ENCODE data around the gene EIF4E.

Gene EIF4E, protein sequence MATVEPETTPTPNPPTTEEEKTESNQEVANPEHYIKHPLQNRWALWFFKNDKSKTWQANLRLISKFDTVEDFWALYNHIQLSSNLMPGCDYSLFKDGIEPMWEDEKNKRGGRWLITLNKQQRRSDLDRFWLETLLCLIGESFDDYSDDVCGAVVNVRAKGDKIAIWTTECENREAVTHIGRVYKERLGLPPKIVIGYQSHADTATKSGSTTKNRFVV

DNA sequence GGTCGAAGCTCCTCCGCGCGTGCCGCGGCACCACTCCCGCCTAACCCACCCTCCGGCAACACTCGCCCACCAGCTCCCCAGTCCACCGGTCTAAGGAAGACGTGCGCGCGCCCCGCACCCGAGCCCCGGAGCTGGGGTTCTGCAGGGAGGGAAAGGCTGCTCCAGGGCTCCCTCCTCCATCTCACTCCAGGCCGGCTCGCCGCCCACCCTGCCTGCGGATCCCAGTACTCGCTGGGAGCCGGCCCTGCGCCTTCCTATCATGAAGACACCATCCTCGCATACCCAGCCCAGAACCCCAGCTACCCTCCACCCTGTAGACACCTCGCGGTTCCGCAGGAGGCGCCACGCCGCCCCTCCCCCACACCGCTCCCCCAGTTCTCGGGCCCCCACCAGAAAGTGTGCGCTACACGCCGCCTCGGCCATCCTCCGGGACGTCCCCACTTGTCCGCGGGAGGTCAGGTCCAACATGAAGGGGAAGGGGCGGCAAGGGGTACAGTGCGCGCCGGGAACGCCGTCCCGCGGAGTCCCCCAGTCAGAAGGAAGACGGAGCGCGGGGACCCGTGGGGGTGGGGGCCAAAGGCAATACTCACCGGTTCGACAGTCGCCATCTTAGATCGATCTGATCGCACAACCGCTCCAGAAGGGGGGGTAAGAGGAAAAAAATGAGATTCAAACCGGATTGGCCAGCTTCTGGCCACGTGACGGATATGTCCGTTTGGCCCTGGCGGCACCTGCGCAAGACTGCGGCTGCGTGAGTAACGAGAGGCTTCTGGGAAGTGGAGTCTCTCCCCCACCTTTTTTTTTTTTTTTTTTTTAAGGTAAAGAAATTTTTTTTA lies at the start of gene EIF4E:
EIF4E (minus strand) TSS at position 629 of the 836 bp plus-strand sequence; CDS start at position 608, 21 bp downstream.
- H3K4me3 Mint-ChIP-seq = peak within 1 kb of the TSS; percentile 94
- no peaks in the 10 kb centered on the region for H3K9me3 Mint-ChIP-seq
- H3K27me3 Mint-ChIP-seq = no peaks in the 10 kb centered on the region
- peak; percentile 76 for ATAC-seq (ENCODE audit: low read depth)
- DNase-seq (ENCODE audit: low spot score in 2 of 2) = peak; percentile 94
- H3K4me1 Mint-ChIP-seq = peaks cover 25% of the 10 kb centered on the region
- H3K36me3 Mint-ChIP-seq = peaks cover 4% of the 10 kb centered on the region
- peak within 1 kb of the TSS; percentile 90 for H3K27ac Mint-ChIP-seq

DNA sequence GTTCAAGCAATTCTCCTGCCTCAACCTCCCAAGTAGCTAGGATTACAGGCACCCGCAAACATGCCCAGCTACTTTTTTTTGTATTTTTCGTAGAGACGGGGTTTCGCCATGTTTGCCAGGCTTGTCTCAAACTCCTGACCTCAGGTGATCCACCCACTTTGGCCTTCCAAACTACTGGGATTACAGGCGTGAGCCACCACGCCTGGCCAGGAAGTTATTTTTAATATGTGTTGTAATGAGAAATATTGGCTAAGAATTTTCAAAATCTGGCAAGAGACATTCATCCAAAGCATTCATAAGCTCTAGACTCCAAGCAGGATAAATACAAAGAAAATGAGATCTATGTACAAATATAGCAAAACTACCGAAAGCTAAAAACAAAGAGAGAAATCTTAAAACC lies 48.6 kb upstream of the EIF4E start:
- H3K4me3 Mint-ChIP-seq = no peak overlapping the region
- H3K4me1 Mint-ChIP-seq = no peaks in the 10 kb centered on the region
- H3K36me3 Mint-ChIP-seq = no peaks in the 10 kb centered on the region
- H3K27ac Mint-ChIP-seq = no peak overlapping the region
- no peak for DNase-seq (ENCODE audit: low spot score in 2 of 2)
- no peak for ATAC-seq (ENCODE audit: low read depth)
- H3K27me3 Mint-ChIP-seq = no peaks in the 10 kb centered on the region
- H3K9me3 Mint-ChIP-seq = no peaks in the 10 kb centered on the region

DNA sequence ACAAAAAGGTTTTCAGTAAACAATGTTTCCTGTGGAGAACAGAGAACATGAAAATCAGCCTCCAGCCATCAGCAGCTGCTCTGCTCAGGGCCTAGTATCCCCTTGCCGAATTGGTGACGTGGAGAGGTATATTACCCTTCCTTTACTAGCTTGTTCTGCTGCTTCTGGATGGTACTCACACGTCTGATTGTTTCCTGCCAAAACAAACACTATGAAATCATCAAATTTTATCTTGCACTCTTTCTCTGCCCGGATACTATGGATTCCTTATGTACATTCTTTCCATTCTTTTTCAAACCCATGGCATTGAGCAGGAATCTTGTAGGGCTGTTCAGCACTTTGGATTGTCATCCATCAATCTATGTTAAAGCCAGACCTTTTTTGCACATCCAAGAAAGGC lies 47.8 kb upstream of the EIF4E start:
- H3K4me1 Mint-ChIP-seq = no peaks in the 10 kb centered on the region
- DNase-seq (ENCODE audit: low spot score in 2 of 2) (no peak), ATAC-seq (ENCODE audit: low read depth) (no peak)
- H3K27ac Mint-ChIP-seq = no peak overlapping the region
- H3K9me3 Mint-ChIP-seq = no peaks in the 10 kb centered on the region
- no peak overlapping the region for H3K4me3 Mint-ChIP-seq
- no peaks in the 10 kb centered on the region for H3K36me3 Mint-ChIP-seq
- no peaks in the 10 kb centered on the region for H3K27me3 Mint-ChIP-seq

DNA sequence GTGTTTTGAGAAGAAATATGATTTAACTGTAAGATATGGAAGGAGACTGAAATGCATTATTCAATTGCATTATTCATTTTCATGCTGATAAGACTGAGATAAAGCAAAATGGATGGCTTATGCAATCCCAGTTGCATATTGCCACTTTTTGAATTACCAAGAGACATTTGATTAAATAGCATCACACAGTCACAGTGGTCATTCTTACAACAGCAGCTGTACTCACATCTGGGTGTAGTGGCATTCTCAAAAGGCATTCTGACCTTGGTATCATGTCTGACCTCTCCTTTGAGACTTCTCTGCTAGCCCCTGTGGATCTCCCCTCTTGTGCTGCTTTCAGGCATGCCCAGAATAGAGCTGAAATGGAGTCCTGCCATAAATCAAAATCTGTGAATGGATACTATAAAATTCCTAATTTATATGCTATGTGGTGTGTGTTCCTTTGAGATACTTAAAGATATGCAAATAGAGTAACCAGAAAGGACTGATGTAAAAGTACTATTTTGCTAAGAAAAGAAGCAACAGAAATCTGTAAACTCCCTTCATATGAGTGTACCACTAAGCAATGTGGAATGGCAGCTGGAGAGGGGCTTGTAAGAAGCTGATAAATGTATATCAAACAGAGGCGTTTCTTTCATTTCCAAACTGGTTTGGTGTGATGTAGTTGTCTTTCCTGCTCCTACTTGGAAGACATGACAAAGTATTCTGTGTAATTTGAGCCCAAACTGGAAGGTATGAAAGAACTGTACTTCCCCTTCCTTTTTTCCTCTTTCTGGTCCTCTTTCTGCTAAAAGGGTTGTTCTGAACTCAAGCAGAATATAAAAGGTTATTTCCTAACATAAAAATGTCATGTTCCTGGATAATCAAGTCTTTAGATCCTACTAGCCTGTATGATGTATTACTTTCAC lies 41.2 kb upstream of the EIF4E start:
- Mint-ChIP-seq H3K27ac (no peak overlapping the region), H3K4me3 (no peak overlapping the region), H3K9me3 (no peaks in the 10 kb centered on the region), H3K36me3 (no peaks in the 10 kb centered on the region), H3K4me1 (peaks cover 6% of the 10 kb centered on the region), H3K27me3 (peaks cover 2% of the 10 kb centered on the region)
- no peak for ATAC-seq (ENCODE audit: low read depth)
- DNase-seq (ENCODE audit: low spot score in 2 of 2) = no peak

DNA sequence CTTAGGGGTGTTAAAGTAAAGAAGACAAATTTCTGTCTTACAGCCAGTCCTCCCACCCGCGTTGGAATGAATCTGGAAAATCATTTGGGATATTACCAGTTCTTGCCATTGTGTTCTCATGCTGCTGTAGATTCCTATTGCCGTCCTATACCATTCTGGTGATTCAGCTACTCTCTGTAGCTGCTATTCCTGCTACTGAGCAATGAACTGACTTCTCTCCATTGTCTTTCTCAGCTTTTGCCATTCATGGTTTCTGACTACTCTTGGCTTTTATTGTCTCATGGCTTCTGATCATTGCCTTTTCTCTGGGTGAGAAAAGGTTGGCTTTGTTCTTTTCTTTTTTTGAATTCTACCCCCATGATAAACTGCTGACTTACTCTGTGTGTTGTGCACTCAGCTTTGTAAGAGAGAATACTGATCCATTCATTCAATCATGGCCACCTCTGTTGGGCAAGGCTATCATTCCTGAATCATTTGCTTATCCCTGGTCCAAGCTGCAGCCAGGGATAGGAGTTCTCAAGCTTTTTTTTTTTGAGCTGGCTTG lies 38.9 kb upstream of the EIF4E start:
- H3K27me3 Mint-ChIP-seq = peaks cover 6% of the 10 kb centered on the region
- H3K4me1 Mint-ChIP-seq = peaks cover 6% of the 10 kb centered on the region
- DNase-seq (ENCODE audit: low spot score in 2 of 2) = no peak
- no peak overlapping the region for H3K27ac Mint-ChIP-seq
- ATAC-seq (ENCODE audit: low read depth) = no peak
- peaks cover 1% of the 10 kb centered on the region for H3K9me3 Mint-ChIP-seq
- no peak overlapping the region for H3K4me3 Mint-ChIP-seq
- peaks cover 1% of the 10 kb centered on the region for H3K36me3 Mint-ChIP-seq

DNA sequence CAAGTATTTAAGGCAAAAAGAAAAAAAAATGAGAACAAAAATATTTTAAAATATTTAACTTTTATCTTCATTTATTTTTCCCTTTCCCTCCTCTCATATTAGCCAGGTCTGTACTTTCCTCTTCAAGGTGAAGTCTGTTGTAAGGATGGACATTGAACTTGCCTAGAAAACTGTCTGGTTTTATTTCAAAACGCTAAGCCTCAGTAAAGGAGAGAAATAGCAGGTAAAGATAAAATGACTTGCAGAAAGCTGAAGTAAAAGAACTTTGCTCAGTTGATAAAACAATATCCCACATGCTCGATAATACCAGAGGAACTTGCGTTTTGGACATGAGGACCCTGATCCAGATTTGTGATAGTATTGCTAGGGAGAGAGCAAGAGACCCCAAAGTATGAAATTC lies 38.0 kb upstream of the EIF4E start:
- ATAC-seq (ENCODE audit: low read depth) (no peak), DNase-seq (ENCODE audit: low spot score in 2 of 2) (no peak)
- peaks cover 6% of the 10 kb centered on the region for H3K4me1 Mint-ChIP-seq
- H3K27ac Mint-ChIP-seq = no peak overlapping the region
- H3K27me3 Mint-ChIP-seq = peaks cover 6% of the 10 kb centered on the region
- peaks cover 1% of the 10 kb centered on the region for H3K9me3 Mint-ChIP-seq
- H3K4me3 Mint-ChIP-seq = no peak overlapping the region
- peaks cover 1% of the 10 kb centered on the region for H3K36me3 Mint-ChIP-seq

DNA sequence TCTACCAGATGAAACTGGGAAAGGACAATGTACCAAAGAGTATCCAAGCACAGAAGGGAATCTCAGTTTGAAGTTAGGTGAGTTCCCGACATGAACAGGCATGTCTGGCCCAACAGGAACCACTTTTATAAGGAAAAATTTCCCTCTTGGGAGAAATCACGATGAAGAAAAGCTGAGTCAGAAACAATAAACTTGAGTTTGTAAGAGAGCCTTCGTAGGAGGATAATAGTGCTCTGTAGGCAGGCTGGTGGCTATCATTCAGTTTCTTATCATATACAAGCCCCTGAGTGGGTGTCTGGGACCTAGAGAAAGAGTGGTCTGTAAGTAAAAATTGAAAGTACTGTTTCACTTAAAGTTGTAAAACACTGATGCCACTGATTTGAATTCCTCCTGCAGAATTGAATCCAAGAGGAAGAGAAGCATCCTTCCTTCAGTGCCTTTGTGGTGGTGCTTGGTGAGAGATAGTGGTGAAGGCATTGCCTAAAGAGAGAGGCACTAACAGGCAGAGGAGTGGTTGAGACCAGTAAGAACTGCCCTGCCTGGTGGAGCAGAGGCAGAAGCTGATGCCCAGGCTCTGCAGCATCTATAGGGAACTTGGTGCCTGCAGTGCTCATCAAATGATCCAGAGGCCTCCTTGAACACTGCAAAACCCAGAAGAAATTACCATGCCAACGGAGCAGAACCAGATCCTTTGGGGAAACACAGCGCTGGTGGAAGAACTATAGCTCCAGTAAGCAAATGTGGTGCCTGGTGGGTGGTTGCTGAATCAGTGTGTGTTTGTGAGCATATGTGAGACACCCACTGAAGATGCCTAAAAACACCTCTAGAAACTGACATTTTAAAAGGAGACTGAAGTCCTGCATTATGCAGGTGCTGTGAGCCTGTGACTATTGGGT lies 34.9 kb upstream of the EIF4E start:
- Mint-ChIP-seq H3K27me3 (peaks cover 8% of the 10 kb centered on the region), H3K4me3 (no peak overlapping the region), H3K4me1 (no peaks in the 10 kb centered on the region), H3K36me3 (peaks cover 1% of the 10 kb centered on the region), H3K9me3 (peaks cover 1% of the 10 kb centered on the region), H3K27ac (no peak overlapping the region)
- DNase-seq (ENCODE audit: low spot score in 2 of 2) (no peak), ATAC-seq (ENCODE audit: low read depth) (no peak)

DNA sequence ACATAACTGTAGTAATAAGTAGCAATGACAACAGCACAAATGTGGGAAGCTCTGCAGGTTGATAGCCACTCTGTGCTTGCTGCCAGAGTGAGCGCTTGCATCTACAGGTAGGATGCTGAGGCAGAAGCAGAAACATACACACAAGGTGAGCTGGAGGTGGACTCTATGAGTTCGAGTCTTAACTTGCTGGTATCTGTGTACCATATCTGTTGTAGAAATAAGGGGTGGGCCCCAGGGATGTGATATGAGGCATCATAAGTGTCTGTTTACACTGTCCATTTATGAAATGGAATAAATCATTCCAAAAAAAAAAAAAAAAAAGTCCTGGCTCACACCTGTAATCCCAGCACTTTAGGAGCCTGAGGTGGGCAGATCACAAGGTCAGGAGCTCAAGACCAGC lies 32.8 kb upstream of the EIF4E start:
- ATAC-seq (ENCODE audit: low read depth) (no peak), DNase-seq (ENCODE audit: low spot score in 2 of 2) (no peak)
- Mint-ChIP-seq H3K9me3 (peaks cover 1% of the 10 kb centered on the region), H3K4me1 (no peaks in the 10 kb centered on the region), H3K36me3 (peaks cover 1% of the 10 kb centered on the region), H3K27ac (no peak overlapping the region), H3K4me3 (no peak overlapping the region), H3K27me3 (peaks cover 8% of the 10 kb centered on the region)

DNA sequence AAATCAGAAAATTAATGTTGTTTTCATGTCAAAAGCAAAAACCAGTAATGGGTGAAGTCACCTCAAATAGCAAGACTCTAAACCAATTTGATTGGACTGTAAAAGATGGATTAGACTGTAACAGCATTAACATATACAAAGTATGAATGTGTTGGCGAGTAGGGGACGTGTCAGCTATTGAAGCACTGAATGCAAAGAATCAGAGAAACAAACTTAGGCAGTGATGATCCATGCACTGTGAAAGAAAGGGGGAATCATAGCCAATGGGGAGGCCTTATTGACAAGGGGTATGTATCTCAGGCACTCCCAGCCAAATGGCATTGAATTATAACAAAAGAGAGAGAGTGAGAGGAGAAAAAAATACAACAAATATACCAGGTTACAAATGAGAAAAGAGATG lies 30.5 kb upstream of the EIF4E start:
- peaks cover 2% of the 10 kb centered on the region for H3K36me3 Mint-ChIP-seq
- H3K27ac Mint-ChIP-seq = no peak overlapping the region
- no peak overlapping the region for H3K4me3 Mint-ChIP-seq
- H3K9me3 Mint-ChIP-seq = peaks cover 2% of the 10 kb centered on the region
- ATAC-seq (ENCODE audit: low read depth) (no peak), DNase-seq (ENCODE audit: low spot score in 2 of 2) (no peak)
- peaks cover 11% of the 10 kb centered on the region for H3K27me3 Mint-ChIP-seq
- H3K4me1 Mint-ChIP-seq = no peaks in the 10 kb centered on the region

DNA sequence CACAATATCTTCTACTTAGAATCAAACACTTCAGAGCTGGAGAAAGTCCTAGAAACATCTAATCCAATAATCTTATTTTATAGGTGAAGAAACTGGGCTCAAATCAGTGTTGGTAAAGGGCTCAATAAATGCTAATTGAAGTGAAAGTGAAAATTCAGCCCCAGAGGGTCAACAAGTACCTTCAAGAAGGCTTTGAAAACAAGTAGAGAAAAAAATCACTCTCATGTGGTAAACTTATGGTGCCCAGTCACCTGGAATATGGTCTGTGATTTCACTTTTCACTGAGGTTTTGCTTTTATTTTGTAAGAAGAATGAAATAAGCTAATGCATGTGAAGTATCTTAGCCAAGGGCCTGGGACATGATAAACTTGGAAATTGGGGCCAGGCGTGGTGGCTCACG lies 29.1 kb upstream of the EIF4E start:
- H3K4me1 Mint-ChIP-seq = no peaks in the 10 kb centered on the region
- no peak for DNase-seq (ENCODE audit: low spot score in 2 of 2)

DNA sequence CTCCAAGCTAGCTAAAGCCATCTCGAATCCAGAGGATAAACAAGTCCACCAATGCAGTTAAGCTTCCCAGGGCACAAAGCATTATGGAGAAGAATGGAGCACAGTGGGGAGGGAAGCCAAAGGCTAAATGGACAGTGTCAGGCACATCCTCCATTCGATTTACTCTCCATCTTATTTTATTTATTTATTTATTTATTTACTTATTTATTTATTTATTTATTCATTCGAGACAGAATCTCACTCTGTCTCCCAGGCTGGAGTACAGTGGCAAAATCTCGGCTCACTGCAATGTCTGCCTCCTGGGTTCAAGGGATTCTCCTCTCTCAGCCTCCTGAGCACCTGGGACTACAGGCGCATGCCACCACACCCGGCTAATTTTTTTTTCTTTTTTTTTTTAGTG lies 26.3 kb upstream of the EIF4E start:
- no peak for DNase-seq (ENCODE audit: low spot score in 2 of 2)
- Mint-ChIP-seq H3K4me1 (no peaks in the 10 kb centered on the region), H3K36me3 (peaks cover 2% of the 10 kb centered on the region), H3K9me3 (peaks cover 2% of the 10 kb centered on the region), H3K27me3 (peaks cover 7% of the 10 kb centered on the region), H3K4me3 (no peak overlapping the region), H3K27ac (no peak overlapping the region)
- ATAC-seq (ENCODE audit: low read depth) = no peak

More for the DNA sequence above, 29.1 kb upstream of the EIF4E start:
- no peak for ATAC-seq (ENCODE audit: low read depth)
- Mint-ChIP-seq H3K27me3 (peaks cover 7% of the 10 kb centered on the region), H3K36me3 (peaks cover 2% of the 10 kb centered on the region), H3K4me3 (no peak overlapping the region), H3K27ac (no peak overlapping the region), H3K9me3 (peaks cover 2% of the 10 kb centered on the region)

DNA sequence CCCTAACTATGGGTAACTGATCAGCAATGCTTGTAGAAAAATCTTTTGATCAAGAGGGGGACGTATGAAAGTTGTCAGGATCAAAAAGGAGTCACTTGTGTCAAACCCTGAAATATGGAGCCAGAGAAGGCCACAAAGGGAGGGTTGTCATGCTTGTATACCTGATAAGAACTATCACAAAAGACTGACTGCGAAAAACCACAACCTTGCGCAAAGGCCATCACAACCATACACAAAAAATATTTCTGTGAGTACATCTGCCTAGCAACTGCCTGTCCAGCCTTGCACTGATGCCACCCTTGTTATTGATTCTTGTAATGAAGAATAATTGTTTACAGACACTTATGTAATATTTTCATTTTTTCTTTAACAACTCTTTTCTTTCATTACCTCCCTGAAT lies 22.8 kb upstream of the EIF4E start:
- H3K4me1 Mint-ChIP-seq = no peaks in the 10 kb centered on the region
- peaks cover 2% of the 10 kb centered on the region for H3K36me3 Mint-ChIP-seq
- peaks cover 5% of the 10 kb centered on the region for H3K27me3 Mint-ChIP-seq
- peaks cover 2% of the 10 kb centered on the region for H3K9me3 Mint-ChIP-seq
- H3K4me3 Mint-ChIP-seq = no peak overlapping the region
- H3K27ac Mint-ChIP-seq = no peak overlapping the region
- DNase-seq (ENCODE audit: low spot score in 2 of 2) (no peak), ATAC-seq (ENCODE audit: low read depth) (no peak)

DNA sequence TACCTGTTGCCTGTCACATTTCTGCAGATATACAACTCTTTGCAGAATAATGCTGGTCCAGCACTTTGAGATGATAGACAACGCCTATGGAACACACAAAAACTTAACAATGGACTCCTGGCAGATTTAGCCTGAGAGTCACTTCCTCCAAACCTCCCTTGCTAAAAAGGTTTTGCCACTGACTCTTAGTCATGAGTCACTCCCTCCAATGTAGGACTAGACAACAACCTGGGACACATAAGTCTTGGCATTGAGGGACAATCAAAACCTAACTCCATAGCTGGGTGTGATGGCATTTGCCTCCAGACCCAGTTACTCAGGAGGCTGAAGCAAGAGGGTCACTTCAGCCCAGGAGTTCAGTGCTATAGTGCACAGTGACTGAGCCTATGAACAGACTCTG lies 22.0 kb upstream of the EIF4E start:
- ATAC-seq (ENCODE audit: low read depth) (no peak), DNase-seq (ENCODE audit: low spot score in 2 of 2) (no peak)
- H3K9me3 Mint-ChIP-seq = peaks cover under 1% of the 10 kb centered on the region

More for the DNA sequence above, 22.0 kb upstream of the EIF4E start:
- Mint-ChIP-seq H3K27ac (no peak overlapping the region), H3K27me3 (peaks cover 4% of the 10 kb centered on the region), H3K36me3 (peaks cover under 1% of the 10 kb centered on the region), H3K4me3 (no peak overlapping the region), H3K4me1 (no peaks in the 10 kb centered on the region)
